ENCODE results near the gene AGBL4. TPM values are rescaled to one million over a fixed set of nuclear protein-coding genes. Genes with fewer than 3 reads are reported as not detected.

Gene AGBL4
- total RNA-seq, 2 donors from 2014 or later: 0.40 to 5.5 TPM

DNA sequence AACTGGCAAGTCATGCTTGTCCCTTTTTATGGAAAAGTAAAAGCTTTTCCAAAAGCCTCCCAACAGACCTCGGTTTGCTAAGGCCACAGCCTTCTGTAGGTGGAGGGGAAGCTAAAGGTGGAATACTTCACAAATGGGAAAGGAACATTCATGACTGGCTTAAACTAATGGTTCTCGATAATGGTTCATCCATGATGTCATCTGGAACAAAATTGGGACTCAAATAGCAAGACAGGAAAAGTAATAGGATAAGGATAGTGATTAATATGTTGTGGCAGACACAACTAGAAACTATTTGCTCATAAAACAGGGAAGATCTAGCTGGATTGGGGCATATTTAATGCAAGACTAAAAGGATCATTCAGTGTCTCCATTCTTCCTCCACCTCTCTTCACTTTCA lies 1535.0 kb downstream of the AGBL4 start:
- TF ChIP-seq CTCF (conservative IDR thresholded peaks at IDR 0.05): no peak
- H3K4me3 ChIP-seq (ENCODE audit: low read length): no peak overlapping the region
- H3K36me3 ChIP-seq (ENCODE audit: control insufficient read depth, insufficient read depth, low read length): no peaks in the 10 kb centered on the region
- Mint-ChIP-seq H3K4me1 (peaks cover 10% of the 10 kb centered on the region), H3K27ac (no peak overlapping the region), H3K9me3 (no peaks in the 10 kb centered on the region), H3K4me3 (no peak overlapping the region), H3K27me3 (ENCODE audit: insufficient read depth) (peaks cover 16% of the 10 kb centered on the region), H3K36me3 (ENCODE audit: low read depth) (no peaks in the 10 kb centered on the region)
- no peak for DNase-seq
- WGBS, 2 experiments (ENCODE audit: insufficient coverage in 1 of 2, insufficient read length in 1 of 2): 86 to 92% methylated on average over 2 of the region's 2 CpGs
- H3K9me3 ChIP-seq (ENCODE audit: control insufficient read depth, low read length): no peaks in the 10 kb centered on the region
- H3K9ac ChIP-seq (ENCODE audit: extremely low read depth, low read length, poor library complexity, severe bottlenecking): no peak overlapping the region
- no peaks in the 10 kb centered on the region for H3K27me3 ChIP-seq (ENCODE audit: control insufficient read depth, insufficient read depth, low read length, poor library complexity, severe bottlenecking)
- H3K27ac ChIP-seq (ENCODE audit: low read depth, low read length): no peak overlapping the region
- no peaks in the 10 kb centered on the region for H3K4me1 ChIP-seq (ENCODE audit: control insufficient read depth, insufficient read depth, low read length)

Other genes with a start within 250 kb of the AGBL4 start
- gene ELAVL4, start 85.0 kb upstream of the AGBL4 start, total RNA-seq: 10 to 100 TPM in 1 of 2 donors, 1 to 10 TPM in 1; 4.0 to 10.3 TPM